ENCODE measurements around the gene ST3GAL4.

- TF ChIP-seq EZH2 (IDR thresholded peaks at IDR 0.05; ENCODE audit: low read length): no peak
- TF ChIP-seq, protein P1, sequence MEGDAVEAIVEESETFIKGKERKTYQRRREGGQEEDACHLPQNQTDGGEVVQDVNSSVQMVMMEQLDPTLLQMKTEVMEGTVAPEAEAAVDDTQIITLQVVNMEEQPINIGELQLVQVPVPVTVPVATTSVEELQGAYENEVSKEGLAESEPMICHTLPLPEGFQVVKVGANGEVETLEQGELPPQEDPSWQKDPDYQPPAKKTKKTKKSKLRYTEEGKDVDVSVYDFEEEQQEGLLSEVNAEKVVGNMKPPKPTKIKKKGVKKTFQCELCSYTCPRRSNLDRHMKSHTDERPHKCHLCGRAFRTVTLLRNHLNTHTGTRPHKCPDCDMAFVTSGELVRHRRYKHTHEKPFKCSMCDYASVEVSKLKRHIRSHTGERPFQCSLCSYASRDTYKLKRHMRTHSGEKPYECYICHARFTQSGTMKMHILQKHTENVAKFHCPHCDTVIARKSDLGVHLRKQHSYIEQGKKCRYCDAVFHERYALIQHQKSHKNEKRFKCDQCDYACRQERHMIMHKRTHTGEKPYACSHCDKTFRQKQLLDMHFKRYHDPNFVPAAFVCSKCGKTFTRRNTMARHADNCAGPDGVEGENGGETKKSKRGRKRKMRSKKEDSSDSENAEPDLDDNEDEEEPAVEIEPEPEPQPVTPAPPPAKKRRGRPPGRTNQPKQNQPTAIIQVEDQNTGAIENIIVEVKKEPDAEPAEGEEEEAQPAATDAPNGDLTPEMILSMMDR (optimal IDR thresholded peaks at IDR 0.05 in 1 of 3, IDR thresholded peaks at IDR 0.05 in 1 of 3, conservative IDR thresholded peaks at IDR 0.05 in 1 of 3; ENCODE audit: extremely low read depth in 1 of 3, insufficient read depth in 2 of 3, low read length in 3 of 3): no peak
These were observed 51.6 kb downstream of the ST3GAL4 start for GRCh38 chr11:126407101-126407521.
